ENCODE measurements around the gene PPP2R2D. TPM values are rescaled to one million over a fixed set of nuclear protein-coding genes. Genes with fewer than 3 reads are reported as not detected.
A peak's percentile ranks its signal among the peaks of the same experiment; 100 is the strongest.

Gene PPP2R2D
- total and polyA plus RNA-seq, 4 experiments from 2014 or later, result 25.7 to 49.2 (median 41.7) TPM

GRCh38 chr10:131898061-131898460 is 2.7 kb upstream of the PPP2R2D start:
- no peak overlapping the region for H3K27ac ChIP-seq (ENCODE audit: low read depth, low read length)
- Mint-ChIP-seq H3K4me3 (peak overlapping the region in 1 of 8 donors; percentile 47), H3K36me3 (peaks cover 0 to 11% of the 10 kb centered on the region in 2 donors), H3K4me1 (peaks cover 18 to 50% (median 34%) of the 10 kb centered on the region in 4 donors), H3K27ac (peak overlapping the region in 3 of 7 donors; percentile 53 to 96 (median 72)), H3K27me3 (peaks cover 0 to 2% of the 10 kb centered on the region in 2 donors), H3K9me3 (no peaks in the 10 kb centered on the region)
- no peak overlapping the region for H3K4me3 ChIP-seq (ENCODE audit: low read length in 2 of 2)
- intact Hi-C loops (cut with micrococcal nuclease), result no loop called here
- CTCF ChIA-PET (ENCODE audit: partially characterized antibody), result interaction anchor here (3.9 kb wide), 1 partner anchor 12 kb away, joined by 25 read pairs; no protein-coding TSS in a partner anchor
- H3K4me1 ChIP-seq (ENCODE audit: insufficient read depth, low read length), result peaks cover 44% of the 10 kb centered on the region
- H3K27me3 ChIP-seq (ENCODE audit: insufficient read depth, low read length), result no peaks in the 10 kb centered on the region
- no peaks in the 10 kb centered on the region for H3K9me3 ChIP-seq (ENCODE audit: control insufficient read depth in 1 of 2, low read length in 2 of 2)
- H3K36me3 ChIP-seq (ENCODE audit: insufficient read depth, low read length), result no peaks in the 10 kb centered on the region
- POLR2A ChIA-PET (ENCODE audit: partially characterized antibody), result interaction anchor here (1.6 kb wide), 1 partner anchor 84 kb away, joined by 3 read pairs; the partner anchor contains the start of gene BNIP3
- no peak for DNase-seq

GRCh38 chr10:131898713-131899112 is 2.1 kb upstream of the PPP2R2D start:
- CTCF ChIA-PET (ENCODE audit: partially characterized antibody), result interaction anchor here (1.4 to 2.1 kb wide), 2 partner anchors 13 to 82 kb away, joined by 4 to 9 read pairs; partner anchors contain the start of gene BNIP3
- no peak for DNase-seq
- no peaks in the 10 kb centered on the region for H3K9me3 ChIP-seq (ENCODE audit: control insufficient read depth in 1 of 2, low read length in 2 of 2)
- Mint-ChIP-seq H3K27ac (peak overlapping the region in 5 of 7 donors; percentile 25 to 96 (median 76)), H3K9me3 (no peaks in the 10 kb centered on the region), H3K27me3 (peaks cover 0 to 2% of the 10 kb centered on the region in 2 donors), H3K4me1 (peaks cover 22 to 57% (median 38%) of the 10 kb centered on the region in 4 donors), H3K4me3 (peak overlapping the region in 3 of 8 donors; percentile 16 to 64 (median 62)), H3K36me3 (peaks cover 0 to 13% of the 10 kb centered on the region in 2 donors)
- POLR2A ChIA-PET (ENCODE audit: partially characterized antibody), result interaction anchor here (1.6 kb wide), 1 partner anchor 83 kb away, joined by 3 read pairs; the partner anchor contains the start of gene BNIP3
- no peaks in the 10 kb centered on the region for H3K36me3 ChIP-seq (ENCODE audit: insufficient read depth, low read length)
- no peaks in the 10 kb centered on the region for H3K27me3 ChIP-seq (ENCODE audit: insufficient read depth, low read length)
- intact Hi-C loops (cut with micrococcal nuclease), result no loop called here
- no peak overlapping the region for H3K27ac ChIP-seq (ENCODE audit: low read depth, low read length)
- peaks cover 51% of the 10 kb centered on the region for H3K4me1 ChIP-seq (ENCODE audit: insufficient read depth, low read length)
- H3K4me3 ChIP-seq (ENCODE audit: low read length in 2 of 2), result no peak overlapping the region

DNA sequence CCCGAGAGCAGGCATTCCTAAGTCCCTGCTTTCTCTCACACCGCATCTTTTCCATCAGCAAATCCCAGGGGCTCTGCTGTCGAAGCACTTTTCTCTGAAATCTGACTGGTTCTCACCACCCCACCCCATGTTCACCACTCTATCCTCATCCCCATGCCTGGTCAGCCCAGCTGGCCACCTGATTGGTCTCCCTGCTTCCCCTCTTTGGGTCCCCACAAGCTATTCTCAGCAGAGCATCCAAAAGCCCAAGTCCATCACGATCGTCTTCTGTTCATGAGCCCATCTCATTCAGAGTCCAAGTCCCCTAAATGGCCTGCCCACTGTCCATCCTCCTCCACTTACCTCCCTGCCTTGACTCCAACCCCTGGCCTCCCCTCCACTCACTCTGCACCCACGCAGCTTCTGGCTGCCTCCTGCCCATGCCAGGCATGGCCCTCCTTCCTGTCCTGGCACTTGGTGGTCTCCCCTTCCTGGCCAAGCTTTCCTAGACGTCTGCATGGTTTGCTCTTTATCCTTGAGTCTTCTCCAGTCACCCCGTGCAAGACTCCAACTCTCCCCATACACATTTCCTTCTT is 1.6 kb upstream of the PPP2R2D start:
- H3K27me3 ChIP-seq (ENCODE audit: insufficient read depth, low read length), result no peaks in the 10 kb centered on the region
- intact Hi-C loops (cut with micrococcal nuclease), result no loop called here
- no peak for DNase-seq
- Mint-ChIP-seq H3K4me1 (peaks cover 22 to 62% (median 41%) of the 10 kb centered on the region in 4 donors), H3K36me3 (peaks cover 0 to 13% of the 10 kb centered on the region in 2 donors), H3K27me3 (peaks cover 0 to 2% of the 10 kb centered on the region in 2 donors), H3K4me3 (peak overlapping the region in 7 of 8 donors; percentile 2 to 91 (median 44)), H3K27ac (peak overlapping the region in 6 of 7 donors; percentile 40 to 96 (median 74)), H3K9me3 (no peaks in the 10 kb centered on the region)
- H3K4me3 ChIP-seq (ENCODE audit: low read length in 2 of 2), result no peak overlapping the region
- ChIA-PET POLR2A (ENCODE audit: partially characterized antibody) (interaction anchor here (1.6 to 2.8 kb wide), 2 partner anchors 66 to 73 kb away, joined by 5 to 14 read pairs; no protein-coding TSS in a partner anchor), CTCF (ENCODE audit: partially characterized antibody) (interaction anchor here (1.4 to 2.1 kb wide), 2 partner anchors 14 to 82 kb away, joined by 4 to 9 read pairs; partner anchors contain the start of gene BNIP3)
- H3K9me3 ChIP-seq (ENCODE audit: control insufficient read depth in 1 of 2, low read length in 2 of 2), result no peaks in the 10 kb centered on the region
- H3K27ac ChIP-seq (ENCODE audit: low read depth, low read length), result no peak overlapping the region
- no peaks in the 10 kb centered on the region for H3K36me3 ChIP-seq (ENCODE audit: insufficient read depth, low read length)
- peaks cover 56% of the 10 kb centered on the region for H3K4me1 ChIP-seq (ENCODE audit: insufficient read depth, low read length)

DNA sequence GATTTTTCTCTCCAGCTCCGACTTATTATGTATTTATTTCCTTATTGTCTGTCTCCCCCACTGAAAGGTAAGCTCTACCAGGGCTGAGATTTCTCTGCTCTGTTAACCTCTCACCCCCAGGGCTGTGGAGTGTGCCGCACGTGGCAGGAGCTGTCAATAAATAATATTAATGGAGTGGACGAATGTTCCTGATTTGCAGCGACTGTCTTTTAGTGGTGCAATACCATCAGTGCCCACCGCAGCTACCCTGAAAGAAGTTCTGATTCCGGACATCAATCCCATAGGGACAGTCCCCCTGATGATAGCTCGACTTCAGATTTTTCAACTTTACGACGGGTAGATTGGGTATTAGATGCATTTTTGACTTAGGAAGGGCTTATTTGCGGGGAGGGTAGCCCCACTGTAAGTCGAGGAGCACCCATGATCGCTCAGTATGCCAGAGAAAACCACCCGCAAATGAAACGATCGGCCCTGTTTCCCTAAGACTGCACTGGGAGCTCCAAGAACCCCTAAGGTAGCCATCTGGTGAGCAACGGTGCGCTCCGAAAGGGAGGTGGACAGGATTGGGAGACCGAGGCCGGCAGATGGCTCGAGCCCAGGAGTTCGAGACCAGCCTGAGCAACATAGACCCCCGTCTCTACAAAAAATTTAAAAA is 986 bp upstream of the PPP2R2D start:
- Histone ChIP-seq H3K27me3 (ENCODE audit: insufficient read depth, low read length) (no peaks in the 10 kb centered on the region), H3K4me1 (ENCODE audit: insufficient read depth, low read length) (peaks cover 62% of the 10 kb centered on the region), H3K4me3 (ENCODE audit: low read length in 2 of 2) (peak overlapping the region; percentile 63 to 80), H3K9me3 (ENCODE audit: control insufficient read depth in 1 of 2, low read length in 2 of 2) (no peaks in the 10 kb centered on the region), H3K27ac (ENCODE audit: low read depth, low read length) (peak overlapping the region; percentile 75), H3K36me3 (ENCODE audit: insufficient read depth, low read length) (no peaks in the 10 kb centered on the region)
- peaks cover 0 to 2% of the 10 kb centered on the region in 2 donors for H3K27me3 Mint-ChIP-seq
- H3K4me3 Mint-ChIP-seq, result peak overlapping the region; percentile 81 to 91 (median 88)
- H3K9me3 Mint-ChIP-seq, result no peaks in the 10 kb centered on the region
- intact Hi-C loops (cut with micrococcal nuclease), result loop anchor here (1.0 to 10.0 kb wide), 7 partner anchors 15 to 1355 kb away; no protein-coding TSS in a partner anchor
- ChIA-PET CTCF (ENCODE audit: partially characterized antibody) (interaction anchor here (1.4 to 2.1 kb wide), 3 partner anchors 14 to 81 kb away, joined by 4 to 9 read pairs (median 5); partner anchors contain the start of gene BNIP3), POLR2A (ENCODE audit: partially characterized antibody) (interaction anchor here (1.2 to 2.8 kb wide), 7 partner anchors 28 to 1789 kb away, joined by 3 to 19 read pairs (median 4); partner anchors contain the start of genes BNIP3 and C10orf143)
- peaks cover 0 to 17% of the 10 kb centered on the region in 2 donors for H3K36me3 Mint-ChIP-seq
- peak in 1 of 5 donors; percentile 47 for DNase-seq
- peaks cover 28 to 68% (median 47%) of the 10 kb centered on the region in 4 donors for H3K4me1 Mint-ChIP-seq
- H3K27ac Mint-ChIP-seq, result peak overlapping the region; percentile 68 to 96 (median 91)

GRCh38 chr10:131901181-131901829 is 497 bp downstream of the PPP2R2D start:
- intact Hi-C loops (cut with micrococcal nuclease), result loop anchor here (2.0 to 10.0 kb wide), 6 partner anchors 17 to 1353 kb away; no protein-coding TSS in a partner anchor
- peak overlapping the region; percentile 85 to 94 (median 88) for H3K4me3 Mint-ChIP-seq
- peaks cover 7% of the 10 kb centered on the region for H3K36me3 ChIP-seq (ENCODE audit: insufficient read depth, low read length)
- peaks cover 0 to 2% of the 10 kb centered on the region in 2 donors for H3K27me3 Mint-ChIP-seq
- peak overlapping the region; percentile 90 to 98 (median 95) for H3K27ac Mint-ChIP-seq
- no peaks in the 10 kb centered on the region for H3K27me3 ChIP-seq (ENCODE audit: insufficient read depth, low read length)
- no peaks in the 10 kb centered on the region for H3K9me3 ChIP-seq (ENCODE audit: control insufficient read depth in 1 of 2, low read length in 2 of 2)
- no peaks in the 10 kb centered on the region for H3K9me3 Mint-ChIP-seq
- peaks cover 36 to 72% (median 53%) of the 10 kb centered on the region in 4 donors for H3K4me1 Mint-ChIP-seq
- peak overlapping the region; percentile 5 to 70 for H3K4me3 ChIP-seq (ENCODE audit: low read length in 2 of 2)
- peaks cover 0 to 28% of the 10 kb centered on the region in 2 donors for H3K36me3 Mint-ChIP-seq
- POLR2A ChIA-PET (ENCODE audit: partially characterized antibody), result interaction anchor here (1.2 to 2.8 kb wide), 5 partner anchors 31 to 80 kb away, joined by 3 to 19 read pairs (median 4); partner anchors contain the start of gene BNIP3
- peak; percentile 53 to 60 (median 54) for DNase-seq
- H3K27ac ChIP-seq (ENCODE audit: low read depth, low read length), result peak overlapping the region; percentile 75
- CTCF ChIA-PET (ENCODE audit: partially characterized antibody), result interaction anchor here (0.8 to 1.9 kb wide), 2 partner anchors 73 to 122 kb away, joined by 4 to 5 read pairs; no protein-coding TSS in a partner anchor
- H3K4me1 ChIP-seq (ENCODE audit: insufficient read depth, low read length), result peaks cover 69% of the 10 kb centered on the region

DNA sequence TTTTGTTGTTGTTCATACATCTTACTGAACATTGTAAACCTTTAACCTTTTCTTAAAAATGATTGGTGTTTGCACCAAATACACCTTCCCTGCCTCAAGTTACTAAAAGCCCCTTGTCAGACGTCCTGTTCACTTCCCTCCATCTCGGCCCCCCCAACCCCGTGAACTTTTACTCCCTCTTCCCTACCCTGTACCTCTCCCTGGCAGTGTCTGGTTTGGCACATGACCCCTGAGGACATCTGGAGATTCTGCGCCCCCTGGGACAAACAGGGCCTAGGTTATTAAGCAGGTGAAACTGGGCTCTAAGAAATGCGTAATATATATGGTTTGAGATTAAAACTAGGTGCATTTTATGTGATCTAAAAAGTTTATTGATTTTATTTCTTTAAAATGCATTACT is 1.4 kb downstream of the PPP2R2D start:
- Mint-ChIP-seq H3K4me3 (peak overlapping the region; percentile 85 to 94 (median 88)), H3K9me3 (no peaks in the 10 kb centered on the region), H3K27ac (peak overlapping the region; percentile 90 to 98 (median 95)), H3K36me3 (peaks cover 0 to 28% of the 10 kb centered on the region in 2 donors), H3K27me3 (peaks cover 0 to 2% of the 10 kb centered on the region in 2 donors), H3K4me1 (peaks cover 36 to 70% (median 53%) of the 10 kb centered on the region in 4 donors)
- Histone ChIP-seq H3K36me3 (ENCODE audit: insufficient read depth, low read length) (peaks cover 7% of the 10 kb centered on the region), H3K27ac (ENCODE audit: low read depth, low read length) (peak overlapping the region; percentile 75), H3K9me3 (ENCODE audit: control insufficient read depth in 1 of 2, low read length in 2 of 2) (no peaks in the 10 kb centered on the region), H3K4me1 (ENCODE audit: insufficient read depth, low read length) (peaks cover 68% of the 10 kb centered on the region), H3K27me3 (ENCODE audit: insufficient read depth, low read length) (no peaks in the 10 kb centered on the region), H3K4me3 (ENCODE audit: low read length in 2 of 2) (peak overlapping the region; percentile 5 to 70)
- ChIA-PET CTCF (ENCODE audit: partially characterized antibody) (no interaction called here), POLR2A (ENCODE audit: partially characterized antibody) (interaction anchor here (2.3 to 2.8 kb wide), 3 partner anchors 70 to 79 kb away, joined by 4 to 19 read pairs (median 14); partner anchors contain the start of gene BNIP3)
- intact Hi-C loops (cut with micrococcal nuclease), result loop anchor here (5.0 to 10.0 kb wide), 3 partner anchors 40 to 1353 kb away; no protein-coding TSS in a partner anchor
- DNase-seq, result no peak
